ENCODE results near the gene GARS1.

DNA sequence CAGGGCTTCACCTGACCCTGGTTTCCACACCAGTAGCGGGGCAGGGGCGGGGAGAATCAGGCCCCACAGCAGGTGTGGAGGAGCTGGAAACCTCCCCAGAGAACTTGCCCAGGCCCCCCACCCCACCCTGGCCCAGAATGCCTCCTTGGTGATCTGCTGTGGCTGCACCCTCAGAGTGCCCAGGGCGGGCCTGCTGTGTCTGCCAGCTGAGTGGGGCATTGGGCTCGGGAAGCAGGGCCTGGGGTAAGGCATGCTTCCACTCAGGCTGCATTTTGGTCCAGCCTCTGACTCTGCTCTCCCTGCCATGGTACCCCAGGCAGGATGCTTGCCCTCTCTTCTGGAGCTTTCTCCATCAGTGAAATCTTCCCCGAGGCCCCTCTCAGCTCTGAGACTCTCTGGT is 88.6 kb downstream of the GARS1 start:
- TF ChIP-seq, protein P1, sequence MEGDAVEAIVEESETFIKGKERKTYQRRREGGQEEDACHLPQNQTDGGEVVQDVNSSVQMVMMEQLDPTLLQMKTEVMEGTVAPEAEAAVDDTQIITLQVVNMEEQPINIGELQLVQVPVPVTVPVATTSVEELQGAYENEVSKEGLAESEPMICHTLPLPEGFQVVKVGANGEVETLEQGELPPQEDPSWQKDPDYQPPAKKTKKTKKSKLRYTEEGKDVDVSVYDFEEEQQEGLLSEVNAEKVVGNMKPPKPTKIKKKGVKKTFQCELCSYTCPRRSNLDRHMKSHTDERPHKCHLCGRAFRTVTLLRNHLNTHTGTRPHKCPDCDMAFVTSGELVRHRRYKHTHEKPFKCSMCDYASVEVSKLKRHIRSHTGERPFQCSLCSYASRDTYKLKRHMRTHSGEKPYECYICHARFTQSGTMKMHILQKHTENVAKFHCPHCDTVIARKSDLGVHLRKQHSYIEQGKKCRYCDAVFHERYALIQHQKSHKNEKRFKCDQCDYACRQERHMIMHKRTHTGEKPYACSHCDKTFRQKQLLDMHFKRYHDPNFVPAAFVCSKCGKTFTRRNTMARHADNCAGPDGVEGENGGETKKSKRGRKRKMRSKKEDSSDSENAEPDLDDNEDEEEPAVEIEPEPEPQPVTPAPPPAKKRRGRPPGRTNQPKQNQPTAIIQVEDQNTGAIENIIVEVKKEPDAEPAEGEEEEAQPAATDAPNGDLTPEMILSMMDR (IDR thresholded peaks at IDR 0.05 in 8 of 11, conservative IDR thresholded peaks at IDR 0.05 in 3 of 11): no peak
- TF ChIP-seq POLR2A (IDR thresholded peaks at IDR 0.05) (no peak), POLR2AphosphoS5 (IDR thresholded peaks at IDR 0.05) (no peak)
